Panc1 (cell line): ENCODE measurements around the gene CDH23.

ENCODE experiments used
- POLR2AphosphoS5 ChIP-seq: IDR thresholded peaks from 2 replicates; pipeline ENCODE4 v1.6.1; 2012; ENCODE audit warnings: mild to moderate bottlenecking, low read depth, low read length, moderate library complexity
- SIN3A ChIP-seq: IDR thresholded peaks from 2 replicates; pipeline ENCODE4 v1.6.1; 2012; ENCODE audit warnings: low read depth, mild to moderate bottlenecking, low read length, moderate library complexity, borderline replicate concordance; ENCODE audit not compliant: insufficient read depth
- TCF7L2 ChIP-seq: IDR thresholded peaks from 2 replicates; pipeline ENCODE4 v1.6.1; 2011; ENCODE audit warnings: mild to moderate bottlenecking, low read depth, low read length, inconsistent platforms
- TF ChIP-seq, protein P1 (sequence below): fragments of 450-650 bp; IDR thresholded peaks from 2 replicates; pipeline ENCODE4 v1.5.1; 2017; ENCODE audit warnings: mild to moderate bottlenecking
- TF ChIP-seq, protein P2 (sequence below), 2 experiments: IDR thresholded peaks; 2 replicates each; pipeline ENCODE4 v1.6.1; 2011 to 2012; ENCODE audit warnings: low read depth in 2 of 2, control low read depth in 1 of 2, low read length in 1 of 2, mild to moderate bottlenecking in 1 of 2, moderate library complexity in 1 of 2; ENCODE audit not compliant: insufficient read depth in 1 of 2

GRCh38 chr10:71719464-71720201, 322.9 kb downstream of the CDH23 start, which contains the start of gene C10orf105:
- TF ChIP-seq, protein P1, sequence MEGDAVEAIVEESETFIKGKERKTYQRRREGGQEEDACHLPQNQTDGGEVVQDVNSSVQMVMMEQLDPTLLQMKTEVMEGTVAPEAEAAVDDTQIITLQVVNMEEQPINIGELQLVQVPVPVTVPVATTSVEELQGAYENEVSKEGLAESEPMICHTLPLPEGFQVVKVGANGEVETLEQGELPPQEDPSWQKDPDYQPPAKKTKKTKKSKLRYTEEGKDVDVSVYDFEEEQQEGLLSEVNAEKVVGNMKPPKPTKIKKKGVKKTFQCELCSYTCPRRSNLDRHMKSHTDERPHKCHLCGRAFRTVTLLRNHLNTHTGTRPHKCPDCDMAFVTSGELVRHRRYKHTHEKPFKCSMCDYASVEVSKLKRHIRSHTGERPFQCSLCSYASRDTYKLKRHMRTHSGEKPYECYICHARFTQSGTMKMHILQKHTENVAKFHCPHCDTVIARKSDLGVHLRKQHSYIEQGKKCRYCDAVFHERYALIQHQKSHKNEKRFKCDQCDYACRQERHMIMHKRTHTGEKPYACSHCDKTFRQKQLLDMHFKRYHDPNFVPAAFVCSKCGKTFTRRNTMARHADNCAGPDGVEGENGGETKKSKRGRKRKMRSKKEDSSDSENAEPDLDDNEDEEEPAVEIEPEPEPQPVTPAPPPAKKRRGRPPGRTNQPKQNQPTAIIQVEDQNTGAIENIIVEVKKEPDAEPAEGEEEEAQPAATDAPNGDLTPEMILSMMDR, result no peak
- TF ChIP-seq, protein P2, sequence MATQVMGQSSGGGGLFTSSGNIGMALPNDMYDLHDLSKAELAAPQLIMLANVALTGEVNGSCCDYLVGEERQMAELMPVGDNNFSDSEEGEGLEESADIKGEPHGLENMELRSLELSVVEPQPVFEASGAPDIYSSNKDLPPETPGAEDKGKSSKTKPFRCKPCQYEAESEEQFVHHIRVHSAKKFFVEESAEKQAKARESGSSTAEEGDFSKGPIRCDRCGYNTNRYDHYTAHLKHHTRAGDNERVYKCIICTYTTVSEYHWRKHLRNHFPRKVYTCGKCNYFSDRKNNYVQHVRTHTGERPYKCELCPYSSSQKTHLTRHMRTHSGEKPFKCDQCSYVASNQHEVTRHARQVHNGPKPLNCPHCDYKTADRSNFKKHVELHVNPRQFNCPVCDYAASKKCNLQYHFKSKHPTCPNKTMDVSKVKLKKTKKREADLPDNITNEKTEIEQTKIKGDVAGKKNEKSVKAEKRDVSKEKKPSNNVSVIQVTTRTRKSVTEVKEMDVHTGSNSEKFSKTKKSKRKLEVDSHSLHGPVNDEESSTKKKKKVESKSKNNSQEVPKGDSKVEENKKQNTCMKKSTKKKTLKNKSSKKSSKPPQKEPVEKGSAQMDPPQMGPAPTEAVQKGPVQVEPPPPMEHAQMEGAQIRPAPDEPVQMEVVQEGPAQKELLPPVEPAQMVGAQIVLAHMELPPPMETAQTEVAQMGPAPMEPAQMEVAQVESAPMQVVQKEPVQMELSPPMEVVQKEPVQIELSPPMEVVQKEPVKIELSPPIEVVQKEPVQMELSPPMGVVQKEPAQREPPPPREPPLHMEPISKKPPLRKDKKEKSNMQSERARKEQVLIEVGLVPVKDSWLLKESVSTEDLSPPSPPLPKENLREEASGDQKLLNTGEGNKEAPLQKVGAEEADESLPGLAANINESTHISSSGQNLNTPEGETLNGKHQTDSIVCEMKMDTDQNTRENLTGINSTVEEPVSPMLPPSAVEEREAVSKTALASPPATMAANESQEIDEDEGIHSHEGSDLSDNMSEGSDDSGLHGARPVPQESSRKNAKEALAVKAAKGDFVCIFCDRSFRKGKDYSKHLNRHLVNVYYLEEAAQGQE (IDR thresholded peaks at IDR 0.05; ENCODE audit: insufficient read depth in 1 of 2, low read depth in 2 of 2, low read length in 1 of 2), result no peak
- TF ChIP-seq POLR2AphosphoS5, result no peak
- TF ChIP-seq SIN3A, result no peak
- no peak for TF ChIP-seq TCF7L2
